MM.1S (cell line): ENCODE measurements around the gene TUBGCP3.

Experiments used
- CTCF ChIP-seq: fragments of 300-600 bp; sonication (generic); IDR thresholded peaks from 2 replicates; pipeline ENCODE4 v1.5.1; 2016; ENCODE audit warnings: antibody characterized with exemption, low read length, mixed read lengths
- EZH2 ChIP-seq: fragments of 300-600 bp; sonication (generic); optimal IDR thresholded peaks from 2 replicates; pipeline ENCODE3; 2017; ENCODE audit warnings: low read depth, mild to moderate bottlenecking, antibody characterized with exemption, low read length, mixed read lengths

GRCh38 chr13:112462408-112462807, 125.5 kb downstream of the TUBGCP3 start:
- TF ChIP-seq CTCF (no peak), EZH2 (no peak)
